NCI-H187 (cell line): ENCODE measurements around the gene C3orf85.
"Not testable (repeated sequence)": the region's sequence is repeated elsewhere in the genome, so short reads cannot be mapped to it uniquely, and the experiment has no call there.

Experiments
- DNase-seq, 2 experiments: peaks; one replicate each; lab custom pipeline; 2025; lab: John Stamatoyannopoulos, UW

Gene C3orf85

DNA sequence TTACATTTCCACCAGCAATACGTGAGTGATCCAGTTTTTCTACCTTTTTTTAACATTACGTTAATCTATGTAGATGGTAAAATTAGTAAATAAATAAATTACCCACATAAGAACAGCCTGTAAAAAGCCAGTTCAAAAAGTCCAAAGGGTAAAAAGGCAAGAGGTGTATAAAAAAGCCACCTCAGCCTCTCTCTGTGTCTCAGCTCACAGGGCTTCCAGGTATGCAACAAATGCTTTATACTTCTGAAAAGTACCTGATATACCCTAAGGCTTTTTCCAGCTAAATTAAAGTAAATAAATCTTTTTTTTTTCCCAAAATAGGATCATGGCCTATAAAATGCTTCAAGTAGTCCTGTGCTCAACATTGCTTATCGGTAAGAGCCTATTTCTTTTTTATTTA, at the start of gene C3orf85:
TSS of gene C3orf85 (plus strand) at position 197 of the 400 bp plus-strand sequence. CDS start at position 326, 129 bp downstream.
- DNase-seq, result no peak

GRCh38 chr3:109089265-109089664, 47.3 kb upstream of the C3orf85 start:
- DNase-seq, result no peak

DNA sequence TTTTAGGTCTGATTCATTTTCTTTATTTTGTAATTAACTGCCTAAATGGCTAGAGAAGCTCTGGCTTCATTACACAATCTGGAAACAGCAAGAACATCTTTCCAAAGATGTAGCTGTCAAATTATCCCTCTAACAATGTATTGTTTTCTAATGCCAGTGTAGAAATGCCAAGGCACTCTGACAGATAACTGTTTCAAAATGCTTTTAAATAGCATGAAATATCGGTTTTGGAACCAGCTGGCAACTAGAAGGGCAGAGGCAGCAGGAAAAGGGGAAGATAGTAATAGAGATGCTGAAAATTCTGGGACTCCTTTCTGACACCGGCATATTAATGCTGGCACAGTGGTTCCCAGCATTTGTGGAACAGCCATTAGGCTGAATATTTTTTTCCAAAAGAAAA, 44.7 kb upstream of the C3orf85 start:
- no peak for DNase-seq

DNA sequence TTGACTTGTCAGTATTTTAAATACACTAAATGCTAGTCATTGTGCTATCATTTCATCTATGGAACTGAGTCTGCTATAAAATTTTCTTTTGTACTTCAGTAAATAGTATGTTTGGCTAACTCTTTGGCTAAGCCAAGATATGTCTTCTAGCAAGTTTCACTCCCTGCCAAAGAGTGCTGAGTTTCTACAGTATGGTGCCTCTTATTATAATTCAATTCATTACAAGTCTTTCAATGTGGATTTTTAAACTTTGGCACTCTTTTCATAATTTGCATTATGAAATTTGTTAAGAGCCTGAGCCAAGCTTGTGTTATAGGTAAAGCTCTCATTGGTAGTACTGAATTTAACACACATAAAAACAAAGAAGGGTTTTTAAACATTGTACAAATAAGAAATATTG, 43.0 kb upstream of the C3orf85 start:
- no peak for DNase-seq

- DNase-seq, result no peak
These were observed 41.4 kb upstream of the C3orf85 start for GRCh38 chr3:109095166-109095565.

DNA sequence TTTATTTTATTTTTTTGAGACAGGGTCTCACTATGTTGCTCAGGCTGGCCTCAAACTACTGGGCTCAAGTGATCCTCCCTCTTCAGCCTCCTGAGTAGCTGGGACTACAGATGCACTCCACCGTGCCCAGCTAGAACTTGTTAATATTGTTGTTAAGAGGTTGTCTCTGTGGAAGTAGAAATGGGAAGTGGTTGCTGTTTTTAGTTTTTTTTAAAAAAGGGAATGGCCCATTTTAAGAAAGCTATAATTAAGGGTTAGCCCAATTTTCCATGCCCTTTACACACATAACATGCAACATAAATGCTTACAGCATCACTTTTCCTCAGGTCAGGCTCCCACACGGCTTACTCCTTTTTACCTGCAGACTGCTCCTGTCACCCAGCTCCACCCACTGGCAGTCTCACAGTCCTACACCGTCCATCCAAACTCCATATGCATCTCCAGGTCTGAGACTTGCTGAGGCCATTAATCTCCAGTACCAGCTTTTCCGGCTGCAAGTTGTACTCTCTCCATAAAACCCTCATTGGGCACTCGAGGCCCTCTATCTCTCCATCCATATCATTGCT, 38.4 kb upstream of the C3orf85 start:
- no peak for DNase-seq

GRCh38 chr3:109109574-109109973, 26.9 kb upstream of the C3orf85 start:
- DNase-seq, result no peak

DNA sequence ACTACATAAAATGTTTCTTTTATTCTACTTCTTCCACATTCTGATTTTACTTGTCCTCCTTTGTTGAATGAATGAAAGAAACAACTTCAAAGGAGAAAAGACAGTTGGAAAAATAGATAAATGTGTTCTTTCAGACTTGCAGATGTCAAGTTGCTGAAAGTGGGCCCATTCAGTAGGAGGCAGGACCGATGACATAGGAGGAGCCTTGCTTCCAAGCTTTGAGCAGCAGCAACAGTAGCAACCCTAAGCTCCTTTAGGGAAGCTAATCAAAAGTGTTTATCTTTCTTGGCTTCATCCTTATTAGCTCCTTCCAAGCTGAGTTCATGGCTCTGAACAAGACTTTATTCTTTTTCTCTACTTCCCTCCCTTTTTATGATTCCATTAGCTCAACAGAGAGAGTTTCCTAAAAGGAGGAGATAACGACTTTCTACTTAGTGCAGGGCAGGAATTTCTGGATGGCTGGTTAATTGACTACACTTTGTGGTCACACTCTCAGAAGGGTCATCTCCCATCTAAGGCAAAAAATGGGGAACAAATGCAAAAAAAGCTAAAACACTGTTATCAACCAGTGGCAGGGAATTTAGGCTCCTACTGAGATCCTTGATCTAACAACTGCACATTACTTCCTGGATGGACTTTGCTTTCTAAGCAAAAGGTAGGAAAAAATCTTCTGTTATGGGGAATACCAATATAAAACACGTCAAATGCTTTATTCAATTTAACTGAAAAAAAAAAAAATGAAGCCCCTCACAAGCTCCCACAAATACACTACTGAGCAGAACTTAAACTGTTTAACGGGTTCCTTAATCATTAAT, 23.4 kb upstream of the C3orf85 start:
- no peak for DNase-seq

DNA sequence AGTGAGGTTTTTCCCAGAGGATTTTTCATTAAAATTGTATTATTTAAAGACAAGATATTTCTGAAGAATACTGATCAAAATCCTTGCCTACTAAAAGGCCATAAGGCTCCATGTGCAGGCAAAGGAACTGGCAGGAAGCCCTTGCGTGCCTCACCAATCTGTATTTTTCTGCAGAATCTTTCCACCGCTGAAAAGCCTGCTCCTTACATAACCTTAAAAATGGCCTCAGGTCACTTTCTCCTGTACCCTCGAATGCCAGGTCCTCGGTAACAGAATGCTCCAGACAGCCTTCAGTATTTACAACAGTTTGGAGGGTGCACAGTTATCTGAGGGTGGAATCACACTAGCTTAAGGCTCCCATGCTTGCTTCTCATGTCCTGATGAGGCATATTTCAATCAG, 21.8 kb upstream of the C3orf85 start:
- DNase-seq, result no peak

GRCh38 chr3:109115451-109115850, 21.1 kb upstream of the C3orf85 start:
- no peak for DNase-seq

DNA sequence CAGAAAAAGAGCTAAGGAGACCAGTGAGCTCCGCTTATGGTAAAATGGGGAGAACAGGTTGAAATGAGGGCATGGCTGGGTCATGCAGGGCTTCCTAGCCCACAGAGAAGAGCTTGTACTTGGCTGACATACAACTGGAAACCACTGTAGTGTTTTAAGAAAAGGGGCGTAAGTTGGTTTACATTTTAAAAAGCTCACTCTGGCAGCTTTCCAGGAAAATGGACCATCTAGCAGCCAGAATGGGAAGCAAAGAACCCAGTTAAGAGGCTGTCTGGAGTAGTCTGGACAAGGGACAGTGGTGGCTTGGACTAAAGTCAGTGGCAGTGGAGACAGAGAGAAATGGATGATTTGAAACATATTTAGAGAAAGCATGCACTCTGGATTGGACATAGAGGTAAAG, 20.5 kb upstream of the C3orf85 start:
- no peak for DNase-seq

GRCh38 chr3:109117939-109118338, 18.6 kb upstream of the C3orf85 start, which contains the start of gene MORC1:
Gene MORC1, minus strand, starts transcription at chr3:109118134. Its CDS starts 75 bp downstream, at chr3:109118059.
- no peak for DNase-seq

- no peak for DNase-seq
These were observed 17.9 kb upstream of the C3orf85 start for GRCh38 chr3:109118584-109118983.

DNA sequence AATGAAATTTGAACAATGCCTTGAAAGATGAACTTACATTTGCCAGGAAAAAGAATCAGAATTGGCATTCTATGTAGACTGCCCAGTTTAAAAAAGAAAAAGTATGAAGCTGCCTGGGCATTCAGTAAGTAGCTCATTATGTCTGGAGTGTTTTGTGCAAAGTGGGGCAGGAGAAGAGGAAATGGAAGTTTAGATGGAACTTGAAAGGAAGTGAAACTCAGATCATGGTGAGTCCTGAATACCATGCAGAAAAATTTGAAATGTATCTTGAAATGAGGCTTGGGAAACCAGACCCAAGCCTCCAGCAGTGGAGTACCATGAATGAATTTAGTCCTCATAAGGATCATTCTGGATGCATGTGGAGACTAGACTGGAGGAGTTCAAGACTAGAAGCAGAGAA, 13.8 kb upstream of the C3orf85 start:
- no peak for DNase-seq

DNA sequence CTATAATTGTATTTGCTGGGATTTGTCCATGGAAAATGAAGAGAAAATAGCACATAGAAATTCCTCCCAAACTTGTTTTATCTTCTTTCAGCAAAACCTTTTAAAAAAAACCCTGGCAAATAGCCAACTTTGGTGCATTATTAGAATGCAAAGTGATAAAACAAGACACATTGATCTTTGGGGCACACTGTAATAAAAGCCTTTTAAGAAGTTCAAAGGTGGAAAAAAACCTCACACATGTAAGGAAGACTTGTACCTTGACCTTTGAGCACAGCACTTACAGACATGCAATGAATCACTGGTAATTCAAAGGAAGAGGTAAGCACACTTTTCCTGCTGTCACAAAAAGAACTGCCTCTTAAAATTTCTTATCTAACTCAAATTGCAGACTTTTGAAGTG, 10.6 kb upstream of the C3orf85 start:
- DNase-seq, result no peak

GRCh38 chr3:109127553-109127952, 9.0 kb upstream of the C3orf85 start:
- no peak for DNase-seq

DNA sequence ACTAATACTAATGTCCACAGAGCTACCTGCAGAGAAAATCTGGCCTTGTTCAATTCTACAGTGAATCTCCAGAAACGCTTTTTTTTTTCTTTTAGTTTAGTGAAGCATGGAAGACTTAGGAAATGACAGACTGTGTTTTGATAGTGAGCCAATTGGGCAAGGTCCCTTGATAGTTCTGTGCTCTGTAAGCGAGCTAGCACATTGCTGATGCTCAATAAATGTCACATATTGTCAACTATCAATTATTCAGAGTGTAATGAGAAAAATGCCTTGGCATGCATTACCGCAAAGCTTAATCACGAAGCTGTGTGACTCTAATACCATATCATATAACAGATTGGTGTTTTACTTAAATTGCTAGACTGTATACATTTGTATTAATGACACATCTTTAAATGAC, 5.2 kb upstream of the C3orf85 start:
- no peak for DNase-seq

DNA sequence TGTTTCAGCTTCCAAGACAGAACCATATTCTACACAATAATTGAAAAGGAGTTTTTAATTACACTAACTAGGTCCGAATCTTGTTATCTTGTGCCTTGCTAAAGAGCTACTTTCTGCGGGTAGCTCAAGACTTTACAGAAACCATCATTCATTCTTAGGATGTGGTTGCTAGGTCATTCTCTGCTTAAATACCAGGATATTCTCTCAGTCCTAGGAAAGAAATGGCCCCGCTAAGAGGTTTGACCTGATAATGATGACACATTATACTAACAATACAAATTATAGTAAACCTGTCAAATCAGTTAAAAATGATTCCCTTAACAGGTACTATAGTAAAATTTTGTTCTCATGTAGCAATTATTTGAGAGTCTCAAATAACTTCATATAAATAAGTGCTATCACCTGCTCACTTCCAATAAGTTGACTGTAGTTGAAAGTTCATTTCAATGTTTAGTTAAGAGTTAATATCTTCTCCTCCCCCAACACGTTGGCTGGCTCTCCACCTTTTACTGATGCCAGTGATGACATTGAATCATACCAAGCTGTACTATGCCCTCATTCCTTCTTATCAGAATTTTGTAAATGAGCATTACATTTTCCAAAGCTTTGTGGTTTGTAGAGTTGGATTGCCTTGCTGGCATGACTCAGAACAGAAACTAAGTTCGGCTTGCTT, 3.6 kb upstream of the C3orf85 start:
- DNase-seq, result no peak

DNA sequence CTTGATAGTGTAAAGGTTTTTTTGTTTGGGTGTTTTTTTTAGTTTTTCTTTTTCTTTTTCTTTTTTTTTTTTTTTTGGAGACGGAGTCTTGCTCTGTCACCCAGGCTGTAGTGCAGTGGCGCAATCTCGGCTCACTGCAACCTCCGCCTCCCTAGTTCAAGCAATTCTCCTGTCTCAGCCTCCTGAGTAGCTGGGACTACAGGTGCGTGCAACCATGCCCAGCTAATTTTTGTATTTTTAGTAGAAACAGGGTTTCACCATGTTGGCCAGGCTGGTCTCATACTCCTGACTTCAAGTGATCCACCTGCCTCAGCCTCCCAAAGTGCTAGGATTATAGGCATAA, 3.1 kb upstream of the C3orf85 start:
- not testable (repeated sequence) for DNase-seq

GRCh38 chr3:109137761-109138160, 1.2 kb downstream of the C3orf85 start:
- DNase-seq, result no peak

- no peak for DNase-seq
These were observed 3.8 kb downstream of the C3orf85 start for GRCh38 chr3:109140318-109140717.

DNA sequence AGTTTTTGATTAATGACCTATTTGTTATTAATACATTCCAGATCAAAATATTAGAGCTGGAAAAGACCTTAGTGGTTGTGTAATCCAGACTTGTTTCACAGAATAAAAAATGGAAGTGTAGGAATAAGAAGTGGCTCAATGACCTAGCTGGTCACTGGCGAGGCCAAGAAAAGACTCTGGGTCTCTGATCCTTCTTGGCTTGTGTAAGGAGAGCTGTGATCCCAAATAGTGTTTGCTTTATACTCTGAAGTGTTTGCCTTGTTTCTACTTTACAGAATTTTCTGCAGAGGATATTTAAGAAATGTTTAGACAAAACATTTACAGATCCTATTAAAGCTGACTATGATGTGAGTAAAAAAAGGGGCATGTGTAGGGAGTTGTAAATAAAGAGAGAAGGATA, 7.1 kb downstream of the C3orf85 start:
- no peak for DNase-seq

DNA sequence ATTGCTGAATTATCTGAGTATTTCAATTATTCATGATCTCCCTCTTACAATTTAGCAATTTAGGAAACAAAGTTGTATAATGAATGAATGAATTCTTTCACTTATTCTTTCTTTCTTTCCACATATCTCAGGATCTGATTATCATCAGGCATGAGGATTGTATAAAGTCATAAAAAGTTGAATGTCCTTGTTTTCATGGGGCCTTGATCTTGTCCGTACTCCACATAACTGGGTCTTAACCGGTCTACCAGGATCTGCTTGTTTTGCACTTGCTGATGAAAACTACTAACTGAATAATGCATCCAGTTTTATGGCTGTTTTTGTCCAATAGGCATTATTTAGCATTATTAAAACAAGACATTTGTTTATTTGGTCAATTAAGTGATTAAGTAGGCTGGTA, 12.6 kb downstream of the C3orf85 start:
- no peak for DNase-seq
